ENCODE data around the gene GREM1.

GRCh38 chr15:32683906-32684584 lies 33.8 kb upstream of the GREM1 start:
- TF ChIP-seq POLR2A (IDR thresholded peaks at IDR 0.05), result no peak
- TF ChIP-seq CTCF (IDR thresholded peaks at IDR 0.05), result no peak
